HG03064 (cell line): ENCODE data around the gene HCRTR1.

Experiments
- ATAC-seq: cut with Tn5 transposase; IDR thresholded peaks from one replicate; pipeline ENCODE4 v1.9.1; 2021; ENCODE audit warnings: low read depth; ENCODE audit not compliant: unreplicated experiment

The HCRTR1 gene

GRCh38 chr1:31646259-31646960 lies 28.9 kb downstream of the HCRTR1 start:
- no peak for ATAC-seq

GRCh38 chr1:31647106-31647505 lies 29.6 kb downstream of the HCRTR1 start:
- no peak for ATAC-seq

- ATAC-seq: no peak
Measured at GRCh38 chr1:31648190-31648589, 30.7 kb downstream of the HCRTR1 start.

- no peak for ATAC-seq
Measured at GRCh38 chr1:31648641-31649357, 31.3 kb downstream of the HCRTR1 start.

GRCh38 chr1:31650161-31651088 lies 32.9 kb downstream of the HCRTR1 start:
- ATAC-seq: no peak

GRCh38 chr1:31651089-31651420 lies 33.6 kb downstream of the HCRTR1 start:
- ATAC-seq: no peak

GRCh38 chr1:31651766-31652165 lies 34.3 kb downstream of the HCRTR1 start:
- ATAC-seq: no peak

GRCh38 chr1:31652891-31653499 lies 35.5 kb downstream of the HCRTR1 start:
- ATAC-seq: no peak

- no peak for ATAC-seq
Measured at GRCh38 chr1:31653717-31654473, 36.4 kb downstream of the HCRTR1 start.

- ATAC-seq: no peak
Measured at GRCh38 chr1:31654474-31654776, 36.9 kb downstream of the HCRTR1 start.

- ATAC-seq: no peak
Measured at GRCh38 chr1:31655104-31655503, 37.6 kb downstream of the HCRTR1 start.

GRCh38 chr1:31655756-31656155 lies 38.3 kb downstream of the HCRTR1 start:
- no peak for ATAC-seq

- ATAC-seq: no peak
Measured at GRCh38 chr1:31657020-31657804, 39.7 kb downstream of the HCRTR1 start.

- ATAC-seq: no peak
Measured at GRCh38 chr1:31657972-31658510, 40.6 kb downstream of the HCRTR1 start.

- ATAC-seq: no peak
Measured at GRCh38 chr1:31658721-31659120, 41.2 kb downstream of the HCRTR1 start.

GRCh38 chr1:31659889-31660288 lies 42.4 kb downstream of the HCRTR1 start:
- no peak for ATAC-seq

- no peak for ATAC-seq
Measured at GRCh38 chr1:31660871-31661455, 43.5 kb downstream of the HCRTR1 start.

- no peak for ATAC-seq
Measured at GRCh38 chr1:31661856-31662255, 44.4 kb downstream of the HCRTR1 start.

- no peak for ATAC-seq
Measured at GRCh38 chr1:31662463-31662862, 45.0 kb downstream of the HCRTR1 start.
